NB4 (cell line): ENCODE measurements around the gene HYAL1.
A peak's percentile ranks its signal among the peaks of the same experiment; 100 is the strongest.

Experiments
- DNase-seq: peaks from one replicate; pipeline ENCODE4 v3.0.0; 2010; ENCODE audit warnings: low read depth
- H3K4me3 ChIP-seq: one replicate; pipeline ENCODE4 v1.5.1; 2011; ENCODE audit warnings: mild to moderate bottlenecking, low read depth, low read length, moderate library complexity
- MYC ChIP-seq: IDR thresholded peaks from 2 replicates; pipeline ENCODE4 v1.6.1; 2011; ENCODE audit warnings: low read depth, low read length
- POLR2A ChIP-seq: IDR thresholded peaks from 2 replicates; pipeline ENCODE4 v1.6.1; 2011; ENCODE audit warnings: mild to moderate bottlenecking; ENCODE audit not compliant: insufficient read length; ENCODE audit errors: extremely low read depth
- TF ChIP-seq, protein P1 (sequence below): IDR thresholded peaks from 2 replicates; pipeline ENCODE4 v1.6.1; 2011; ENCODE audit warnings: low read depth, low read length
- TF ChIP-seq, protein P2 (sequence below): IDR thresholded peaks from one replicate; pipeline ENCODE4 v1.5.1; 2012; ENCODE audit warnings: low read depth, low read length

The HYAL1 gene

DNA sequence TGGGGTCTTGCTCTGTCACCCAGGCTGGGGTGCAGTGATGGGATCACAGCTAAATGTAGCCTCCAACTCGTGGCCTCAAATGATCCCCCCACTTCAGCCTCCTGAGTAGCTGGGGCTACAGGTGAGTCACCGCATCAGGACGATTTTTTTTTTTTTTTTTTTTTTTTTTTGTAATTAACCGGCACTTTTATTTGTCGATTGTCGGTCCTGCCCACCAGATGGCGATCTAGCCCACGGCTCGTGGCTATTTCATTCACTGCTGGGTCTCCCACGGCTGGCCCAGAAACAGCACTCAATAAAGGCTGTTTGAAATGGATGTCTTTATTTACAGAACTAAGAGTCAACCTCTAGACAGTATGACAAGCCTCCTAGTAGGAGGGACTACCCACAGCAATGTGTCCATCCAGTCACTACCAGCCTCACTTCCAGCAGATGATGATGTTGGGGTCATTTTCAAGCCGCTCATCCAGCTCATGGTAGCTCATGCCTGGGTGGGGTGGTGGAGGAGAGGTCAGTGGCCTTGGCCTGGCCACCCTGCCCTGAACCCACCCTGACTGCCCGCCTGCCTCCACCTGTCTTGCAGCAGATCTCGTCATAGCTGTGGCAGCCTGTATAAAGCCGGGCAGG is 43.9 kb upstream of the HYAL1 start:
- DNase-seq = peak; percentile 81
- TF ChIP-seq, protein P1, sequence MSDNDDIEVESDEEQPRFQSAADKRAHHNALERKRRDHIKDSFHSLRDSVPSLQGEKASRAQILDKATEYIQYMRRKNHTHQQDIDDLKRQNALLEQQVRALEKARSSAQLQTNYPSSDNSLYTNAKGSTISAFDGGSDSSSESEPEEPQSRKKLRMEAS = peak; percentile 22; the same call in 1 of the 2 replicates
- no peak for TF ChIP-seq POLR2A
- 0 out of 2 replicates have a peak, but pooled peaks have one; percentile 14 for TF ChIP-seq MYC
- TF ChIP-seq, protein P2, sequence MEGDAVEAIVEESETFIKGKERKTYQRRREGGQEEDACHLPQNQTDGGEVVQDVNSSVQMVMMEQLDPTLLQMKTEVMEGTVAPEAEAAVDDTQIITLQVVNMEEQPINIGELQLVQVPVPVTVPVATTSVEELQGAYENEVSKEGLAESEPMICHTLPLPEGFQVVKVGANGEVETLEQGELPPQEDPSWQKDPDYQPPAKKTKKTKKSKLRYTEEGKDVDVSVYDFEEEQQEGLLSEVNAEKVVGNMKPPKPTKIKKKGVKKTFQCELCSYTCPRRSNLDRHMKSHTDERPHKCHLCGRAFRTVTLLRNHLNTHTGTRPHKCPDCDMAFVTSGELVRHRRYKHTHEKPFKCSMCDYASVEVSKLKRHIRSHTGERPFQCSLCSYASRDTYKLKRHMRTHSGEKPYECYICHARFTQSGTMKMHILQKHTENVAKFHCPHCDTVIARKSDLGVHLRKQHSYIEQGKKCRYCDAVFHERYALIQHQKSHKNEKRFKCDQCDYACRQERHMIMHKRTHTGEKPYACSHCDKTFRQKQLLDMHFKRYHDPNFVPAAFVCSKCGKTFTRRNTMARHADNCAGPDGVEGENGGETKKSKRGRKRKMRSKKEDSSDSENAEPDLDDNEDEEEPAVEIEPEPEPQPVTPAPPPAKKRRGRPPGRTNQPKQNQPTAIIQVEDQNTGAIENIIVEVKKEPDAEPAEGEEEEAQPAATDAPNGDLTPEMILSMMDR = peak; percentile 52
- no peak overlapping the region for H3K4me3 ChIP-seq

DNA sequence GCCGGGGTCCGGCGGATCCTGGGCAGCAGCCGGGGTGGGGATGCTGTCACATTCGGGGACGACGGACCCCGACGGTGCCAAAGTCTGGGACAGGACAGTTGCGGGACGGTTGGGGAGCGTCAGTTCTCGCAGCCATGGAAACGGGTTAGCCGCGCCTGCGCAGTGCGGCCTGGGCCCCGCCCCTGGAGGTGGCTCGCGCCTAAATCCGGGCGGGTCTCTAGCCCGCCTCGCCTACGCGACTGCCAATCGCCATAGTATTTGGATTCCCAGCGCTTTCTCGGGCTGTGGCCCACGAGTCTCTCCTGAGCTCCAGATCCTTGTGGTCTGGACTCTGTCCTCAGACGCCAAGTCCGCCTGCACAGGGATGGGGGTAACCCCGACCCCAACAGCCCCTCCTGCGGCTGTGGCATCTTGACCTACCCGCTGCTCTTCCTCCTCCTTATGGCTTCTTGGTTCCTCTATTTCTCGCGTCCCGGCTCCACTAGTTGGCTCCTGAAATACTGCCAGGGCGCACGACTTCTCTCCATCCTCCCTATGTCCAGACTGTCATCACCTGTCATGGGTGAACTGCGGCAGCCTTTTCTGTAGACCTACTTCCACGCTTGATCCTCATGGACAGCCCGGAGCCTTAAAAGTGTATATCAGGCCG is 42.3 kb upstream of the HYAL1 start, which contains the start of gene ZMYND10:
ZMYND10 (minus strand) TSS at position 147 of the 649 bp plus-strand sequence. CDS start 153 bp downstream, outside the sequence.
- DNase-seq = no peak
- TF ChIP-seq MYC (no peak), POLR2A (no peak)
- TF ChIP-seq, protein P1 = no peak
- TF ChIP-seq, protein P2 = no peak
- no peak within 1 kb of the TSS for H3K4me3 ChIP-seq

DNA sequence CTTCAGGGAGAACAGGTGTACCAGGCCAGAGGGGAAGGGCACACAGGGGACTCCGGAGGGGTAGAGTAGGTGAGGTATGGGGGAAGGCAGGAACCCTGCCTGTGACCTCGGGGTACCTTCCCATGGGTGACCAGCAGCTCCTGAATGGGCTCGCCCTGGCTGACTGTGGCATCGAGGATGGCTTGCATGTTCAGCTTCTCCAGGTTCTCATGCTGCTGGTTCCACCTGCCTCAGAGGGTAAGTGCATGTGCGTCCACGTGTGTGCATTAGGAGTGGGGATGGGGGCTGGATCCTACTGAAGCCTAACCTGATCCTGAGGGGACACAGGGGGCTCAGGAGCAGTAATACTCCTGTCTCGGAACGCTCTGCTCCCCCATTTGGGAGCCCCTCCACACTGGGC is 41.6 kb upstream of the HYAL1 start:
- DNase-seq = no peak
- H3K4me3 ChIP-seq = no peak overlapping the region
- TF ChIP-seq POLR2A (no peak), MYC (no peak)
- TF ChIP-seq, protein P2 = no peak
- TF ChIP-seq, protein P1 = no peak

DNA sequence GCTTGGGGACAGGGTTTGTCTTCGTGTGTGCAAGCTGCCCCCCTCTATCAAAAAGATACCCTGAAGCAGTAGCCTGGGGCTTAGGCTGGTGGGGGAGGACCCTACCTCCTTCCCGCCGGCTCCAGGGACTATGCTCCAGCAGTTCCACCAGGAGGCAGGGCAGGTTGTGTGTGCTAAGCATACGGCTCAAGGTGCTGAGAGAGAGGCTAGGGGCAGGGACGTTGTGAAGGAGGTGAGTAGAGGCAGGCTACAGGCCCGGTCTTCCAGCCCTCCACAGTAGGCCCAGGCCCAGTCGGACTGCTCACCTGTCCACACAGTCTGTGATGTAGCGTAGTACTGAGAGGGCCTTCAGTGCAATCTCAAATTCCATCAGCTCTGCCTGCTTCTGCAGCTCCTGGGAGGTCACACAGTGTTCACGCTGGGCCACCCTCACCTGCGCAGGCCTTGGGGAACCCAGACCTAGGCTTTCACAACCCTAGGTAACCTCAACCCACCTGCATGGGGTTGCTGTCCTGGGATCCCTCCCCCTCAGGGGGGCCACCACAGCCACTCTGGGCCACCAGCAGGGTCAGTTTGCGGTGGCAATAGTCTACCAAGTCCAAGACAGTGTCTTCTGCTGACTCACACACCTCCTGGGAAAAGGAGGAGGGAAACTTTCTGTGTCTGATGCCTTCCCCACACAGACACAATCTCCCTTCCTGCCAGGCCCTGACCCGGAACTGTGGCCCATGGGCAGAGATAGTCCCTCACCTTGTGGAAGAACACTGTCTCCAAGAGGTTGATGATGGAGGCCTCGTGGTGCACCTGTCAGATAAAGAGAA is 39.6 kb upstream of the HYAL1 start:
- no peak for TF ChIP-seq POLR2A
- TF ChIP-seq, protein P2 = no peak
- no peak for TF ChIP-seq MYC
- TF ChIP-seq, protein P1 = no peak
- DNase-seq = peak; percentile 42
- H3K4me3 ChIP-seq = no peak overlapping the region

DNA sequence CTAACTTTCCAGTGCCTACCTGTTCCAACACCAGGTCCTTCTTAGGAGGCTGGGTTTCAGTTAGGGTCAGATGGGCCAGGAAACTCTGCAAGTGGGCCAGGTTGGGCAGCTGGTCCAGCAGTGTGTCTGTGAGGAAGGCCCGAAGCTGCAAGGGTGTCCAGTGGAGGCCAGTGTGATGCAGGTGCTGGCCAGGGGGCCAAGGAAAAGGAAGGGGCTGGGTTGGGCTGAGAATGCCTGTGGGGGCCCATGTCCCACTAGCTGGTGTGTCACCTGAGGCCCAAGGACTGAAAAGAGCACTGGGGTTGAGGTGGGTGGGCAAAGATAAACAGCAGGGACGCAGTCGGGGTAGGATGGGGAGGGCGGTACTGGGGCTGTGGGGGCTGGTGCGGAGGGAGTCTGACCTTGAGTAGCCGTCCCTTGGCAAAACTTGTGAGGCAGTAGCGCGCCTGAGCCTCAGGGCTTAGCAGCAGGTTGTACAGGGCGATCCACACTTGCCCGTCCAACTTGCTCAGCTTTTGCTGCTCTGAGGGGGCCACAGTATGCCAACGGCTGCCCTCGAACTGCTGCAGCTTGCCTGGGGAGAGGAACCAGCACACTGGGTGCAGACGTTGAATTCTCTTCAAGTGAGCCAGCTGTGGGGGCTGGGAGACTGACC is 38.7 kb upstream of the HYAL1 start:
- no peak overlapping the region for H3K4me3 ChIP-seq

More for the DNA sequence above, 38.7 kb upstream of the HYAL1 start:
- no peak for TF ChIP-seq POLR2A
- TF ChIP-seq, protein P1 = no peak
- TF ChIP-seq, protein P2 = no peak
- no peak for DNase-seq
